Iris pigment epithelial cell (primary cell): Measurements from ENCODE around the gene RPS6KA5.
A peak's percentile ranks its signal among the peaks of the same experiment; 100 is the strongest.

ENCODE experiments used
- DNase-seq: peaks from one replicate; pipeline ENCODE4 v3.0.0-alpha.2; 2011; ENCODE audit warnings: low read depth

The RPS6KA5 gene

DNA sequence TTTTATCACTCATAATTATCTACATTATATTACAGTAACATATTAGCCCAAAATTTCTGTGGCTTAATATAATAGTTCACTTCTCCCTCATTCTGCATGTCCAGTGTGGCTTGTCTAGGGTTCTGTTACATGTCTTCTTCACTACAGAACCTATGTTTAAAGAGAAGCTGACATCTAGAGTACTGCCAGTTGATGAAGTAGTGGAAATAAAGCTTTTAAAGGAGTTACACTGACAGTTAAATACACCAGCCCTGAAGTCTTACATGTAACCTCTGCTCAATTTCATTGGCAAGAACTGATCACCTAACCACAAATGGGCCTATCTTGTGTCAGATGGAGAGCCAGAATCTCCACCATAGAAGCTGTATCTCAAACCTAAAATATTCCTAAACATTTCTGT, 32.9 kb downstream of the RPS6KA5 start:
- no peak for DNase-seq

DNA sequence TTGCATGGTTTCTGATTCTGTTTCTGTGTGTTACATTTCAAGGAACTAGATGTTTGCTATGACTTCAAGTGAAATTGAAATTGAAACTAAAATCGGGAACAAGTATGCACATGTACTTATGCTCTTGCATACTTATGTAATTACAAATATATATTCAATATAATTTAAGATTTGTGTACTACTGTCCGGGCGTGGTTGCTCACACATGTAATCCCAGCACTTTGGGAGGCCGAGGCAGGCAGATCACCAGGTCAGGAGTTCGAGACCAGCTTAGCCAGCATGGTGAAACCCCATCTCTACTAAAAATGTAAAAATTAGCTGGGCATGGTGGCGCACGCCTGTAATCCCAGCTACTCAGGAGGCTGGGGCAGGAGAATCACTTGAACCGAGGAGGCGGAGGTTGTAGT, 37.8 kb downstream of the RPS6KA5 start:
- peak; percentile 24 for DNase-seq

- no peak for DNase-seq
These were observed 38.3 kb downstream of the RPS6KA5 start for GRCh38 chr14:91021991-91022621.

DNA sequence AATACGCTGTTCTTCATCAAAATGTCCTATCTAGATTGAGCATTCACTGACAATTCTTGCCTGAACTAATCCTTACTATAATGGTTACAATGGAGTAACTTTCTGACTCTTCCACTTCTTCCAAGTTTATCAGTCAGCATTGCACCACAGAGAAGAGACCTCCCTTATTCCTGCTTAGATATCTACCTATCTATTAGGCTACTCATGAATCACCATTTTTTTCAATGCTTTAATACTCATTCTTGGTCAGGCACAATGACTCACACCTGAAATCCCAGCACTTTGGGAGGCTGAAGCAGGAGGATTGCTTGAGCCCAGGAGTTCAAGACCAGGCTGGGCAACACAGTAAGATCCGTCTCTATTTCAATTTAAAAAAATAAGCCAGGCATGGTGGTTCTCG, 39.3 kb downstream of the RPS6KA5 start:
- no peak for DNase-seq

GRCh38 chr14:91019673-91020072, 40.8 kb downstream of the RPS6KA5 start:
- no peak for DNase-seq

DNA sequence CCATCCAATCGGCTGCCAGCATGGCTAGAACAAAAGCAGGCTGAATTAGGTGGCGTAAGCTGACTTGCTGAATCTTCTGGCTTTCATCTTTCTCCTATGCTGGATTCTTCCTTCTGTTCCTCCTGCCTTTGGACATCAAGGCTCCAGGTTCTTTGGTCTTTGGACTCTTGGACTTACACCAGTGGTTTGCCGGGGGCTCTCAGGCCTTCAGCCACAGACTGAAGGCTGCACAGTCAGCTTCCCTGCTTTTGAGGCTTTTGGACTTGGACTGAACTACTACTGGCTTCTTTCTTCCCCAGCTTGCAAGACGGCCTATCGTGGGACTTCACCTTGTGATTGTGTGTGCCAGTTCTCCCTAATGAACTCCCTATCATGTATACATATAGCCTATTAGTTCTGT, 42.0 kb downstream of the RPS6KA5 start:
- DNase-seq = no peak

DNA sequence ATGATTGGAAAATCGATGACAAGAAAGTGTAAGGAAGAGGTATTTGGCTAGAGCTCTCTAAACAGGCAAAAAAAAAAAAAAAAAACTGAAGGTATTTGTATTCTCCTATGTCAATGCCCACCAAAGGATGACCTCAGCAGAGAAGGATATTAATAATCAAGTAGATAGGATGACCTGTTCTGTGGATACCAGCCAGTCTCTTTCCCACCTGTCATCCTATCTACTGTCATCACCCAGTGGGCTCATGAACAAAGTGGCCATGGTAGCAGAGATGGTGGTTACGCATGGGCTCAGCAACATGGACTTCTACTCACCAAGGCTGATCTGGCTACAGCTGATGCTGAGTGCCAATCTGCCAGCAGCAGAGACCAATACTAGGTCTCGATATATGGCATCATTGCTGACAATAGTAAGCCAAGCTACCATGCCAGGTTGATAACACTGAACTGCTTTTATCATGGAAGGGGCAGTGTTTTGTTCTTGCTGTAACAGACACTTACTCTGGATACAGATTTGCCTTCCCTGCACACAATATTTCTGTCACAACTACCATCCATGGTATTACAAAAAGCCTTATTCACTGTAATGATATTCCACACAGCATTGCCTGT, 43.5 kb downstream of the RPS6KA5 start:
- no peak for DNase-seq

DNA sequence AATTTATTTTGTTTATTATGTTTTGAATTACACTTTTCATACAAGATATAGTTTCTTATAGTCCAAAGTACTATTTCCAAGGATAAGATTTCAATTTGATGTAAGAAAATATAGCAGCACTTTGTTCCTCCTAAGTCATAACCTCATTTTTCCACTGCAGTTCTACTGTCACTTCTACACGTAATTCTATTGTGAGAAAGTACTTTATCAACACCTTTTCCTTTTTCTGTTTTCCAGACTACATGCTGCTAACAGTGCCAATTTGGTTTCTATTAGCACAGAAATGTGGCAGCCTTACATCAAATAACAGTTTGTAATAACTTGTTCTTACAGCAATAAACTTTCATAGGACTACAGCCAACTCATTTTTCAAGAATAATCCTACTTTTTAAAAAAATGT, 45.0 kb downstream of the RPS6KA5 start:
- no peak for DNase-seq

DNA sequence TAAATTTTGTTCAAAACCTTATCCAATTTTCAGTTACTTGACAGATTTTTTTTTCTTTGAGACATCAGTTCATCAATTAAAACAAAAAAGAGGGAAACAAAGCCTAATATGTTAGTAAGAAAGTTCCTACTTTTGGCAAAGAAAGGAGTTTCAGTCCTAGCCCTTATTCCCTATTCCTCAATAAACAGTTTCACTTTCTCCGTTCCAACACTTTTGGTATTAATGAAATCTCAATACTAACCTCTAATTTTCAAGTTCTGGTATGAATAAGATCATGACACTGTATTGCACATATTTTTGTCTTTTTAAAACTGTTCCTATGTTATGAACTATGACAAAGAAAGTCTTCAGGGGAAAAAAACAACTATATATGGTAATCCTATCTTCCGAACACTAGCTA, 48.4 kb downstream of the RPS6KA5 start:
- no peak for DNase-seq

GRCh38 chr14:91010153-91010533, 50.3 kb downstream of the RPS6KA5 start:
- no peak for DNase-seq

DNA sequence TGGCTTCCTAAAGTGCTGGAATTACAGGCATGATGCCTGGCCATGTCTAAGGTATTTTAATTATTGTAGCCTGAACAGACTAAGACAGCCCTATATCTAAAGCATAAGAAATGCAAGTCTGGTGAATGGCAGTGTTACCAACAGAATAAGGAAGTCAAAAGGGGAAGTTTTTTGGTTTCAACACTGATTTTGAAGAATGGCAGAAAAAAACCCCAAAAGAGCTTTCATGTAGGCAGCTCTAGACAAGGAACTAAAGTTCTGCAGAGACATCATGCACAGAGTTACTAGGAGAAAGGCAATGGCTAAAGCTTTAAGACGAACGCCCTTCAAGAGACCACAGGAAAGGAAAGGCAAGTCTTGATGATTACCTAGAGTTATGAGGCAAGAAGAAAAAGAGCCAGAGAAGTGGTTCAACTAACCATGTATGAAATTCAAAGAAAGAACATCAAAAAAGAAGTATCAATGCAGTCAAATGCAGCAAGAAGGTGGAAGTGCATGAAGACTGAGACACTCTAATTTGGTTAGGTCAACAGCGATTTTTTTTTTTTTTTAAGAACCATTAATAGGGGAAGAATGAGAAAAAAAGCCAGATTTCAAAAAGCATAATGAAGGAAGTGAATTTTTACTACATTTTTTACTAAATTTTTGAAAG, 50.8 kb downstream of the RPS6KA5 start:
- DNase-seq = no peak

DNA sequence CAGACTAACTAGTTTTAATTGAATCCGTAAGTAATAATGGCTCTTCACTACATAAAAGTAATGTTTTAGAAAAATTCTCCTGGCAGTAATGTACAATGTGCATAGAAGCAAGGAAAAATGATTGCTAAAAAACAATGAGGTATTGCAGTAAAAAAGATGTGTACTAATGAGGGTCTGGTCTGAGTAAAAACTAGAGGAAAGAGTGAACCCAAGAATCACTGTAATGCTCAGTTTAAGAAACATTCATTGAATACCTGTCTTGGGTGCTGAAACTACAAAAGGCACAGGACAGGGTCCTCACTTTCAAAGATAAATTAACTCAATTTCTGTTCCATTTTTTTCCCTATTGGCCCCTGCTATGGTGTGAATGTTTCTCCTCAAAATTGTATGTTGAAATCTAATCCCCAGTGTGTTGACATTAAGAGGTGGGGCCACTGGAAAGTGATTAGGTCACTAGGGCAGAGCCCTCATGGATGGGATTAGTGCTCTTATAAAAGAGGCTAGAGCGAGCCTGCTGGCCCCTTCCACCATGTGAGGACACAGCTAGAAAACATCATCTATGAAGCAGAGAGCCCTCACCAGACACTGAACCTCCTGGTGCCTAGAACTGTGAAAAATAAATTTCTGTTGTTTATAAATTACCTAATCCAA, 51.6 kb downstream of the RPS6KA5 start:
- no peak for DNase-seq

DNA sequence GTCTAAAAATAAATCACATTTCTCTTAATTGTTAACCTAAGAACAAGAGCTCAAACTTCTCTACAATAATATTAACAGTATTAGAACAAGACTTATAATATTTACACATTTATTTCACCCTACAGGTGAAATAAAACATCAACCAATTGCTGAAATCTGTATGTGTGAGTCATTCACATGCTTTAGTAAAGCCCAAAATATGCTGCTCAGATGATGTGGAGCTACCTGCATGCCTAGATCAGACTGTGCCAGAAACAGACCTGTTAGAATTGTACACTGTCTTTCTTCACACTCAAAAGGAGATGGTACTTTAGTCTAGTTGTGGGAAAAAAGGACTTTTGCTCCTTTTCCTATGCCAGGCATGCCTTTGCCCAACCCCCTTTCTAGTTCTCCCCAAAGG, 54.7 kb downstream of the RPS6KA5 start:
- DNase-seq = no peak

DNA sequence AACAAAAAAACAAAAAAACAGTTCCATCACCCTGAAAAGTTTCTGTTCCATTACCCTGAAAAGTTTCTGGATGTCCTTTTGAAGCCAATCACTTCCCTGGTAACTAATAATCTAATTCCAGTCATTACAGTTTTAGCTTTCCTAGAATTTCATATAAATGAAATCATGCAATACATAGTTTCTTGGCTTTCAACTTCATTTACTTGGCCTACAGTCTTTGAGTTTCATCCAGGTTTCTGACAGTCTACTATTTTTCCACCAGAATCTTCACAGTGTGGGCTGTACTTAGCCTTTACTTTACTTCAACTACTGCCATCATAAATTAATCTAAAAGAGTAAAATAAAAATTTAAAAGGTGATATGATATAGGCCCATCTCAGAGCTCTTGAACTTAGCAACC, 55.5 kb downstream of the RPS6KA5 start:
- no peak for DNase-seq

- no peak for DNase-seq
These were observed 61.1 kb downstream of the RPS6KA5 start for GRCh38 chr14:90999299-90999698.

- no peak for DNase-seq
These were observed 63.5 kb downstream of the RPS6KA5 start for GRCh38 chr14:90996967-90997366.

DNA sequence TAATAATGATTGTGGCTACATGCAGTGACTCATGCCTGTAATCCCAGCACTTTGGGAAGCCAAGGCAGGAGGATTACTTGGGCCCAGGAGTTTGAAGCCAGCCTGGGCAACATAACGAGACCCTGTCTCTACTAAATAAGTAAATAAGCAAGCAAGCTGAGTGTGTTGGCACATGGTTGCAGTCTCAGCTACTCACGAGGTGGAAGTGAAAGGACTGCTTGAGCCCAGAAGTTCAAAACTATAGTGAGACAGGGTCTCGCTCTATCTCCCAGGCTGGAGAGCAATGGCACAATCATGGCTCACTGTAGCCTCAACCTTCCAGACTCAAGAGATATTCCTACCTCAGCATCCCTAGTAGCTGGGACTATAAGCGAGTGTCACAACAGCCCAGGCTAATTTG, 64.7 kb downstream of the RPS6KA5 start:
- no peak for DNase-seq

- no peak for DNase-seq
These were observed 66.6 kb downstream of the RPS6KA5 start for GRCh38 chr14:90993792-90994191.

DNA sequence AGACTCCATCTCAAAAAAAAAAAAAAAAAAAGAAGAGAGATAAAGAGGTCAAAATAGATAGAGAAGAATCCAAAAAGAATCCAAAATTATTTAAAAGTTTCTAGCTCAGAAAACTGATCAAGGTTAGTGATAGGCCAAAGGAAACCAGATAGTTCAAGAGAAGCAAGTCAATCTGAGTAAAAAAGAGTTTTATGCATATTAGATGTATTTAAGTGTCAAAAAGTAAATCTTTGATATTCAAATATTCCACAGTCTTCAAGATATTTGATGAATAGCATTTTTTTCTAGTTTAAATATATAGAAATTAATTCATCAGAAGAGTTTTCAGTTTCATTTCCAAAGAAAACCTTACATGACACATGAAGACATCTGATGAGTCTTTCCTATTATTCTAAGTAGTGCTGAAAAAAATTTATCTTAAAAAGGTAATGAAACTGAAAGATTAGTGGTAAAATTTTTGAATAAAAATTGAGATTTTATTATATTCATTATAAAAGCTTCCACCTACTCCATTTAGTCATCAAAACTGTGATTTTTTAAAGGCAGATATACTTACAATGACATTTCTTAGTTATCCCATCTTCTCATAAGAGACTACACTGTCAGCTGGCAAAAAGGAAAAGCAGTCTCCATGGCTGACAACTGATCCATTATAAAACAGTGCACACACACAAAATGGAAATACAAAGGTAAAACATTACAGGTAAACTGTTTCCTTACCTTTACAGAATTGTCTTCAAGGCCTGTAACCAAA, 68.6 kb downstream of the RPS6KA5 start:
- DNase-seq = no peak

GRCh38 chr14:90990141-90990540, 70.3 kb downstream of the RPS6KA5 start:
- DNase-seq = no peak

- no peak for DNase-seq
These were observed 73.3 kb downstream of the RPS6KA5 start for GRCh38 chr14:90987140-90987539.

GRCh38 chr14:90986510-90986909, 73.9 kb downstream of the RPS6KA5 start:
- DNase-seq = no peak
